ENCODE data around the gene TCERG1L.

TCERG1L gene

DNA sequence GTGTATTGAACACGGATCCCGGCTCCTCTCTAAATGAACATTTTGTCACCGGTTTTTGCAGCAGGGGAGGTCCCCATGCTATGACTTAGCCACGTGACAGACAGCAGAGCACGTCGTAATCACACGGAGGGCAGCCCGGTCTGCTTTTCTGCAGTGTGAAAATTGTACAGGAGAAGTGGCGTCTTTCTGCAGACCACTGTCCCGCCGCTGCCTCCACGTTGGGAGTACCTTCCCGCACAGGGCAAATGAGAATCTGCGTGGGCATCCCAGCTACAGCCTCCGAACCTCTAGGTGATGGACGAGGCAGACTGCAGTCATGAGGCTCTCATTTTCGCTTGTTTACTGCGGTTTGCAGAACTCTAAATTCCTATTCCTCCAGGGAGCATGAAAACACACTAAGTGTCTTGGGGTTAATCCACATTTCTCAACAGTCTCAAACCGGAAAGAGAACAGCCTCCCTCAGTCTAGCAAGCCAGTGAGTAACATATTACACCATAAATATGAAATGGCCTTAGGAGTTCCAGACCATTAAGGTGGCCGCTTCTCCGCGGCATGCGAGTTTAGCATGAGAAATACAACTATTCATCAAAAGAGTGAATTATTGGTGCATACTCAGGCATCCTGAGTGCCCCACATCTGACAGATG, 89.8 kb downstream of the TCERG1L start:
- no peak overlapping the region for H3K27ac ChIP-seq (ENCODE audit: low read length)
- H3K4me3 ChIP-seq (ENCODE audit: low read depth in 1 of 2, low read length in 2 of 2), result no peak overlapping the region
- H3K36me3 ChIP-seq (ENCODE audit: control insufficient read depth in 1 of 2, insufficient read depth in 2 of 2, low read length in 2 of 2), result no peaks in the 10 kb centered on the region
- H3K27me3 ChIP-seq (ENCODE audit: low read depth, low read length), result no peaks in the 10 kb centered on the region
- H3K4me1 ChIP-seq (ENCODE audit: control insufficient read depth in 1 of 2, insufficient read depth in 2 of 2, low read length in 2 of 2), result no peaks in the 10 kb centered on the region
- no peaks in the 10 kb centered on the region for H3K9me3 ChIP-seq (ENCODE audit: control insufficient read depth in 1 of 2, low read length in 2 of 2)

DNA sequence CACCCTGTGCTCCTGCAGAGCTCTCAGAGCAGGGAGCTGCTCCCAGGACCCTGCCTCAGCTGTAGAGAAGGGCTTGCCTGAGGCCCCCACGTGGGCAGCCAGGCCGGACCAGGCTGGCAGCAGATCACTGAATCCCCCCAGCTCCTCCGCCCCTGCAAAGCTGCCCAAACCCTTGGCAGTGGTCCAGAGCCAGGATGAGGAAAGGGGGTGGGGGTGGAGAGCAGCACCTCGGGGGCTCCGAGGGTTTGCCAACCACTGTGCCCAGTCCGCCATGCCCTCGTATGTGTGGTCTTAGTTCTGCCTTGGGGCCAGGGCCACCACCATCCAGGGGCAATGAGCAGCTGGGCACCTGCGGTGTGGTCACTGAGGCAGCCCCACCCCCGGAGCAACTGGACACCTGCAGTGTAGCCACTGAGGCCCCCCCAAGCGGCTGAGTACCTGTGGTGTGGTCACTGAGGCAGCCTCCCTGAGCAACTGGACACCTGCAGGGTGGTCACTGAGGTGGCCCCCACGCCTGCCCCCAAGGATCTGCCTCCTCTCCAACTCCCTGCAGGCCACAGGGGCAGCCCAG, 90.8 kb downstream of the TCERG1L start:
- Histone ChIP-seq H3K9me3 (ENCODE audit: control insufficient read depth in 1 of 2, low read length in 2 of 2) (no peaks in the 10 kb centered on the region), H3K4me3 (ENCODE audit: low read depth in 1 of 2, low read length in 2 of 2) (no peak overlapping the region), H3K27ac (ENCODE audit: low read length) (no peak overlapping the region), H3K36me3 (ENCODE audit: control insufficient read depth in 1 of 2, insufficient read depth in 2 of 2, low read length in 2 of 2) (no peaks in the 10 kb centered on the region), H3K27me3 (ENCODE audit: low read depth, low read length) (no peaks in the 10 kb centered on the region), H3K4me1 (ENCODE audit: control insufficient read depth in 1 of 2, insufficient read depth in 2 of 2, low read length in 2 of 2) (no peaks in the 10 kb centered on the region)

DNA sequence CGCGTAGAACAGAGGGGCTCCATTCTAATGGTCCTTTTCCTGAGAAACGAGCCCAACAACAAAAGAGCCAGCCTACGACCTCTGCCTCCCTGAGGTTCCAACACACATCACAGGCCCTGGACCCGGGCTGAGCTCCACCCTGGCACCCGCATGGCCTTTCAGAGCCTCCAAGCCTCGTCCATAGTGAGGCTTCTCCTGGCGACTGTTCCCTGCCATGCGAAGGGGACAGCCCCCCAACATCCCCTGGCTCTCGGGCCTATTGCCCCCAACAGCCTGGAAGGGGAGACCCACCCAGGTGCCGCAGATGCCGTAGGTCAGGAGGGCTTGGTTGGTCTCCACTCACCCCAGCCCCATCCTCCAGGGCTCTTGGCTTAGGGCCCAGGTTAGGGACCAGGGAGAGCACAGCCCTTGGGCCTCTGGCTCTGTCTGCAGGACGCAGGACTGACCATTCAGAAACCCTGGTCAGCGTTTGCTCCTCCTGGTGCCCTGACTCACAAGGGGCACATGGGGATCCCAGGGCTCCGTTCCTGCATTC, 91.5 kb downstream of the TCERG1L start:
- Histone ChIP-seq H3K4me1 (ENCODE audit: control insufficient read depth in 1 of 2, insufficient read depth in 2 of 2, low read length in 2 of 2) (no peaks in the 10 kb centered on the region), H3K27me3 (ENCODE audit: low read depth, low read length) (no peaks in the 10 kb centered on the region), H3K27ac (ENCODE audit: low read length) (no peak overlapping the region), H3K4me3 (ENCODE audit: low read depth in 1 of 2, low read length in 2 of 2) (no peak overlapping the region), H3K9me3 (ENCODE audit: control insufficient read depth in 1 of 2, low read length in 2 of 2) (no peaks in the 10 kb centered on the region), H3K36me3 (ENCODE audit: control insufficient read depth in 1 of 2, insufficient read depth in 2 of 2, low read length in 2 of 2) (no peaks in the 10 kb centered on the region)

DNA sequence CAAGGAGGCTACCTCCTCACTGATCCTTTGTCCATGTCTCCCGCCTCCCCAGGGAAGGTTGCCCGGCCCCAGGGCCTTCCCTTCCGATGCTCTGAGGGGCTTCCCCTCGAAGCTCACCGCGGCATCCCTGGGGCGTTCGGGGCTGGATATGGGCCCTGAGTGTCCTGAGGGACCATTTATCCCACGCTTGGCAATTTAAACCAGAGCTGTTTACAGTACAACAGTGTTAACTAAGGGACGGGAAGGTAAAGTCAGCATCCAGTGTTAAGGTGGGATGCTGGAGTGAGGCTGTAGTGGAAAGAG, 92.0 kb downstream of the TCERG1L start:
- H3K4me1 ChIP-seq (ENCODE audit: control insufficient read depth in 1 of 2, insufficient read depth in 2 of 2, low read length in 2 of 2), result no peaks in the 10 kb centered on the region
- no peaks in the 10 kb centered on the region for H3K9me3 ChIP-seq (ENCODE audit: control insufficient read depth in 1 of 2, low read length in 2 of 2)
- no peaks in the 10 kb centered on the region for H3K36me3 ChIP-seq (ENCODE audit: control insufficient read depth in 1 of 2, insufficient read depth in 2 of 2, low read length in 2 of 2)
- no peak overlapping the region for H3K27ac ChIP-seq (ENCODE audit: low read length)
- H3K4me3 ChIP-seq (ENCODE audit: low read depth in 1 of 2, low read length in 2 of 2), result no peak overlapping the region
- no peaks in the 10 kb centered on the region for H3K27me3 ChIP-seq (ENCODE audit: low read depth, low read length)

DNA sequence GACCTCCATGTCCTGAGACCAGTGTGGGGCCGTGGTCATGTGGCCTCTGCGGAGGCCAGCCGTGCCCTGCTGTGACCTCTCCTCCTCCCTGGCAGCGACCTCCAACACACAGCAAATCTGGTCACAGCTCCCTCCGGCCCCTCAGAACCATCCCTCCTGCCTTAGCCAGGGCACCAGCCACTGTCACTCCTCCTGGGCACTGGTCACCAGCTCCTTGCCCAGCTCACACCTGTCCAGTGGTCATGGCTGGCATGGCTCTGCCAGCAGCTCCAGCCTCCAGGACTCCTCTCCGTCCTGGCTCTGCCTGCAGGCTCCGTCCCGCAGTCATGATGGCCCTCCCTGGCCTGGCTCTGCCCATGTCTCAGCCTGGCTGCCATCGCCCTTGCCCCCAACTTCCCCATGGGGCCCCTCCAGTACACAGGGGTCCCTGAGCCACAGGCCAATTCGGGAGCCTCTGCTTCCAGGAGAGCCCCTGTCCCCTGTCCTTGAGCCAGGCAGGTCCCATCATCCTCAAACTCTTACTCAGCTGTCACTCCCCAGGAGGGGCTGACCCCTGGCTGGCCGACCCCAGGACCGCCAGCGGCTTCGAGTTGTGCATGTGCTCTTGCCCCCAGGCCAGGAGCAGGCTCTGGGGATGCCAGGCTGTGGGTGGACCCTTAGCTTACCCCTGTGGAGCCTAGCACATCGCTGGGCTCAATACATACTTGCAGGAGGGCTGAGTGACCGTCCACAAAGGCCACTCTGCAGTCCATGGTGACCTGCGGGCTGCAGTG, 92.5 kb downstream of the TCERG1L start:
- Histone ChIP-seq H3K27ac (ENCODE audit: low read length) (no peak overlapping the region), H3K4me3 (ENCODE audit: low read depth in 1 of 2, low read length in 2 of 2) (no peak overlapping the region)

DNA sequence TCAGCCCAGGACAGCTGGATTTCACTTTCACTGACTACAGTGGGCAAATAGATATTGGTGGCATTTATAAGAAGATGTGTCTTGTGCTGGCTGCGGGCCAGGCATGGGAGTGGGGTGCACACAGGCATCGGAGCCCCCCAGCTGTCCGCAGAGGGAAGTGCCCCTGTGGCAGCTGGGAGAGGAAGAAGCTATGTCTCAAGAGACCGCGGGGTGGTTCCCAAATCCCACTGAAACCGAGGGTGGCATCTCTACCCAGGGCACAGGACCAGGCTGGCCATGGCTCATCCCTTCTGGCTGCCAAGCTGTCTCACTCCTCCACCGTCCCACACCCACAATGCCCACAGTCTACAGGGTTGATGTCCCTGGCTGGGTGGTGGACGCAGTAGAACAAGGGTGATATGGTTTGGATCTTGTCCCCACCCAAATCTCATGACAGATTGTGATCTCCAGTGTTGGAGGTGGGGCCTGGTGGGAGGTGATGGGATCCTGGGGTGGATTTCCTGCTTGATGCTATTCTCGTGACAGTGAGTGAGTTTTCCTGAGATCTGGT, 94.8 kb downstream of the TCERG1L start:
- no peak overlapping the region for H3K4me3 ChIP-seq (ENCODE audit: low read depth in 1 of 2, low read length in 2 of 2)
- H3K9me3 ChIP-seq (ENCODE audit: control insufficient read depth in 1 of 2, low read length in 2 of 2), result no peaks in the 10 kb centered on the region
- no peaks in the 10 kb centered on the region for H3K36me3 ChIP-seq (ENCODE audit: control insufficient read depth in 1 of 2, insufficient read depth in 2 of 2, low read length in 2 of 2)
- H3K27me3 ChIP-seq (ENCODE audit: low read depth, low read length), result no peaks in the 10 kb centered on the region
- no peaks in the 10 kb centered on the region for H3K4me1 ChIP-seq (ENCODE audit: control insufficient read depth in 1 of 2, insufficient read depth in 2 of 2, low read length in 2 of 2)
- no peak overlapping the region for H3K27ac ChIP-seq (ENCODE audit: low read length)

More for the DNA sequence above, 92.5 kb downstream of the TCERG1L start:
- no peaks in the 10 kb centered on the region for H3K9me3 ChIP-seq (ENCODE audit: control insufficient read depth in 1 of 2, low read length in 2 of 2)
- no peaks in the 10 kb centered on the region for H3K4me1 ChIP-seq (ENCODE audit: control insufficient read depth in 1 of 2, insufficient read depth in 2 of 2, low read length in 2 of 2)
- H3K27me3 ChIP-seq (ENCODE audit: low read depth, low read length), result no peaks in the 10 kb centered on the region
- H3K36me3 ChIP-seq (ENCODE audit: control insufficient read depth in 1 of 2, insufficient read depth in 2 of 2, low read length in 2 of 2), result no peaks in the 10 kb centered on the region

DNA sequence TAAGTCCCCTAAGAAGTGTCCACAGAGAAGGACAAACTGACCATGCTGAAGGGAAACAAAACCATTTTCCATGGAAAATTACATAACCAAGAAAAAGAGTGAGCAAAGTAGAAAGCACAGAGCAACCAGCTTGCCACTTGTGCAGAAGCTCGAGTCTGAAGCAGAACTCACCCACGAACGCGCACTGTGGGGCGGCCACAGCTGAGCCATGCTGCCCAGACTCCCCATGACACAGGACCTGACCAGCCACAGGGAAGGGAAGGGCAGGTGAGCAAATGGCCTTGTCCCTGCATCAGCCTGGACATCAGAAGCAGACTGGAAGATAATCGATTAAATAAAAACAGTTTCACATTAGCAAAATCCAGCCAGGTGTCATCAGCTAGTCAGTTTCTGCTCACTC, 95.7 kb downstream of the TCERG1L start:
- Histone ChIP-seq H3K27ac (ENCODE audit: low read length) (no peak overlapping the region), H3K9me3 (ENCODE audit: control insufficient read depth in 1 of 2, low read length in 2 of 2) (no peaks in the 10 kb centered on the region), H3K27me3 (ENCODE audit: low read depth, low read length) (no peaks in the 10 kb centered on the region), H3K36me3 (ENCODE audit: control insufficient read depth in 1 of 2, insufficient read depth in 2 of 2, low read length in 2 of 2) (no peaks in the 10 kb centered on the region), H3K4me3 (ENCODE audit: low read depth in 1 of 2, low read length in 2 of 2) (no peak overlapping the region), H3K4me1 (ENCODE audit: control insufficient read depth in 1 of 2, insufficient read depth in 2 of 2, low read length in 2 of 2) (no peaks in the 10 kb centered on the region)

DNA sequence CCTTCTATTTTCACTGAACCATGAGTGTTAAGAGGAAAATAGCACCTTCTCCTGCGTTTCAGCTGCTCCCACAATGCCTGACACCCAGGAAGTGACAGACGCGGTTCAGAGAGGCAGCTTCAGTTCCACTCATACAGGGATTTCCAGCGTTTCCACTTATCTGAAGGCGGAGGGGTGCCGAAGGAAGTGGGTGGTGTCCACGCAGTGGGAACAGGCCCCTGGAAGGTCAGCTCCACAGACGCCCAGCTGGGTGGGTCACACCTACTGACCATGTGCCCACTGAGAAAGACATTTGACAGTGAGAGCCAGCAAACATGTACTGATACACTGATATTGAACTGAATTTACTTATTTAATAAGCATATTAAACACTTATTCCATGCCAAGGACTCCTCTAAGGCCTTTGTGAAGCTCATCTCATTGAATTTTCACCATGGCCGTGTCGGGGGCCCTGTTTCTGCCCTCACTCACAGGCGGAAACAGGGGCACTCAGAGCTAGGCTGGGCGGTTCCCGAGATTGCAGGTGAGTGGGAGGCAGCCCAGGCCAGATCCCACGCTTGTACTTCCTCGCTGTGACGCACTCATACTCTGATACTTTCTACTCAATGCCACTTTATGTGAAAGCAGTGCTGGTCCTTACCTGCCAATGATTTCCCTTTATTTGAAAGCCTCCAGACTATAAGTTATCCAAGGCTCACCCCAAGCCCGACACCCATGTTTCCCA, 96.8 kb downstream of the TCERG1L start:
- H3K4me1 ChIP-seq (ENCODE audit: control insufficient read depth in 1 of 2, insufficient read depth in 2 of 2, low read length in 2 of 2), result no peaks in the 10 kb centered on the region
- H3K9me3 ChIP-seq (ENCODE audit: control insufficient read depth in 1 of 2, low read length in 2 of 2), result no peaks in the 10 kb centered on the region
- no peaks in the 10 kb centered on the region for H3K27me3 ChIP-seq (ENCODE audit: low read depth, low read length)
- no peak overlapping the region for H3K27ac ChIP-seq (ENCODE audit: low read length)
- no peak overlapping the region for H3K4me3 ChIP-seq (ENCODE audit: low read depth in 1 of 2, low read length in 2 of 2)
- no peaks in the 10 kb centered on the region for H3K36me3 ChIP-seq (ENCODE audit: control insufficient read depth in 1 of 2, insufficient read depth in 2 of 2, low read length in 2 of 2)

DNA sequence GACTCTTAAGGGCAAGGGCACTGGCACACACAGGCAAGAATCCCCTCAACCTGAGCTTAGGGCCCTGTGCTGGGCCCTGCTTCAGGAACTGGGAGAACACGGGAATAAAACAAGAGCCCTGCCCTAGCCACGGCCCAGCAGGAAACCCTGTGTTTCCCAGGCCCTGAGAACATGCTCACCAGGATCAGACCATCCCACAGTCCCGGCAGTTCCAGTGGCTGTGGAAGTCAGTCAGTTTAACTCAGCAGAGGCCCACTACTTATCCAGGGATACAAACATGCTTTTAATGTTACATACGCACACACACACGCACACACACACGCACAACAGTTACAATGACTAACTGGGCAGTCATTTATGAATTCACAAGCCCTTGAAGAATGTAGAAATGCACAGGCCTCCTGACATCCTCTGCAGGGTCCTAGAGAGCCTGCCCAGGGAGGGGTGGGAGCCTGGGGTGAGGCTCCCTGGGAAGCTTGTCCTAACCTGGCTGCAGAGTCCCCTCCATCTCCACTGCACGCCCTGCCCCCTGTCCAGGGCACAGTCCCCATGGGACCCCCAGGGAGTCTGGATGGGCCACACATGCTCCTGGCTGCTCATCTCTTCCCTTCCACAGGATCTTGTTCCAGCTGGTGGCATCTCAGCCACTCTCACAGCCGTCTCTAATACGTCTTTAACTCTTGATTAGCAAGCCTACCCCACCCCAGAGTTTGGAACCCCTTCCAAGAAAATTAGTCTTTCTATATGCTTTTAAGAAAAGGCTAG, 97.6 kb downstream of the TCERG1L start:
- H3K27ac ChIP-seq (ENCODE audit: low read length), result no peak overlapping the region

DNA sequence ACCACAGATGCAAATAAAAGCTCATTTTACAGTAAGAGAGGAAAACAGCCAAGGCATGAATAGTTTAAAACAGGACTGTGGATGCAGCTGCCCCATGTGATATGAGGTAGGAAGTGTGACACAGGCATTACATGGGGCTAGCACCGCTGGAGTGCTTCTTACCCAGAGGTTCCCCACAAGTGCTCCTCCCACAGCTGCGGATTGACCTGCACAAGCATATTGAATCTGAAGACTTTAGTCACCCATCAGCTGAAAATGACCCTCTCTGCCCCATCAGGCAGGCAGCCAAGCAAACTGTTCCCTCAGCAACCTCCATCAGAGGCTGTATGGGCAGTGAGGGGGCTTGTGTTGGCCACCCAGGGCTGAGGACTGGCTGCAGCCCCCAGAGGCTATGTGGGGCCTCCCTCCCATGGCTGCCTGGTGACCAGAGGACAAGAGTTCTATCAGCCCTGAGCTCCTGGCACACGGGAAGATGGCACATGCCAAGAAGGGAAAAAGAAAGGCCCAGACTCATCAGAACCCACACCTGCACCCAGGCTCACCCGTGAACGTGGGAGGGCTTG, 98.7 kb downstream of the TCERG1L start:
- Histone ChIP-seq H3K4me3 (ENCODE audit: low read depth in 1 of 2, low read length in 2 of 2) (no peak overlapping the region), H3K9me3 (ENCODE audit: control insufficient read depth in 1 of 2, low read length in 2 of 2) (no peaks in the 10 kb centered on the region)

More for the DNA sequence above, 97.6 kb downstream of the TCERG1L start:
- H3K4me1 ChIP-seq (ENCODE audit: control insufficient read depth in 1 of 2, insufficient read depth in 2 of 2, low read length in 2 of 2), result no peaks in the 10 kb centered on the region
- no peaks in the 10 kb centered on the region for H3K9me3 ChIP-seq (ENCODE audit: control insufficient read depth in 1 of 2, low read length in 2 of 2)
- no peaks in the 10 kb centered on the region for H3K27me3 ChIP-seq (ENCODE audit: low read depth, low read length)
- no peaks in the 10 kb centered on the region for H3K36me3 ChIP-seq (ENCODE audit: control insufficient read depth in 1 of 2, insufficient read depth in 2 of 2, low read length in 2 of 2)
- no peak overlapping the region for H3K4me3 ChIP-seq (ENCODE audit: low read depth in 1 of 2, low read length in 2 of 2)

More for the DNA sequence above, 98.7 kb downstream of the TCERG1L start:
- Histone ChIP-seq H3K27ac (ENCODE audit: low read length) (no peak overlapping the region), H3K27me3 (ENCODE audit: low read depth, low read length) (no peaks in the 10 kb centered on the region), H3K36me3 (ENCODE audit: control insufficient read depth in 1 of 2, insufficient read depth in 2 of 2, low read length in 2 of 2) (no peaks in the 10 kb centered on the region), H3K4me1 (ENCODE audit: control insufficient read depth in 1 of 2, insufficient read depth in 2 of 2, low read length in 2 of 2) (no peaks in the 10 kb centered on the region)
